ENCODE data around the gene TPRA1. TPM values are rescaled to one million over a fixed set of nuclear protein-coding genes. Genes with fewer than 3 reads are reported as not detected.

TPRA1 gene
- total and polyA plus RNA-seq, 2 experiments from 2014 or later, result 16.7 to 30.4 TPM

DNA sequence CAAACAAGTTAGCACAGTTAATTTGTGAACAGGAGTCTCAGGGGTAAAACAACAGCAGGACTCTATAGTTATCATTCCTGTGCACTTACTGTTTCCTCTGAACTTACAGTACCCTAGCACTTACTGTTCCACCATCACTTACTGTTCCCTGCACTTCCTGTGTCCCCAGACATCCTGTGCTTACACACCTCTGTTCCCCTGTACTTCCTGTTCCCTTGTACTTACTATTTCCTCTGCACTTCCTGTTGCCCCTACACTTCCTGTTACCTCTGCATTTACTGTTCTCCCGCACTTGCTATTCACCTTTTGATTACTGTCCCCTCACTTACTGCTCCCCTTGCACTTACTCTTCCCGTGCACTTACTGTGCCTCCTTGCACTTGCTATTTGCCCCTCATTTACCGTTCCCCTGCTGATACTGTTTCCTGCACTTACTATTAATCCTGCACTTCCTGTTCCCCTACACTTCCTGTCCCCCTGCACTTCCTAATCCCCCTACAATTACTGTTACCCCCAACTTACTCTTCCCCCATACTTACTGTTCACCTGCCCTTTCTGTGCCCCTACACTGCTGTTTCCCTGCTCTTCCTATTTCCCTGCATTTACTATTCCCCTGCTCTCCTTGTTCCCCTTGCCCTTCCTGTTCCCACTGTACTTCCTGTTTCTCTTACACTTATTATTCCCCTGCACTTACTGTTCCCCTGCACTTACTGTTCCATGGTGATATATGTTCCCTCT is 30.3 kb downstream of the TPRA1 start:
- ATAC-seq, result no peak
- Mint-ChIP-seq H3K4me1 (no peaks in the 10 kb centered on the region), H3K9me3 (no peaks in the 10 kb centered on the region), H3K27me3 (ENCODE audit: insufficient read depth, low read depth, poor library complexity) (peaks cover 3% of the 10 kb centered on the region), H3K27ac (no peak overlapping the region), H3K4me3 (no peak overlapping the region), H3K36me3 (ENCODE audit: low read depth) (no peaks in the 10 kb centered on the region)
- no peaks in the 10 kb centered on the region for H3K27me3 ChIP-seq (ENCODE audit: insufficient read depth)
- H2AFZ ChIP-seq, result no peak overlapping the region
- no peaks in the 10 kb centered on the region for H3K9me2 ChIP-seq (ENCODE audit: insufficient read depth)
- H3K36me3 ChIP-seq (ENCODE audit: insufficient read depth), result no peaks in the 10 kb centered on the region
- H3K4me3 ChIP-seq, result no peak overlapping the region
- H3K79me2 ChIP-seq (replicated peaks; ENCODE audit: insufficient read depth), result no peaks in the 10 kb centered on the region
- H3K4me1 ChIP-seq (ENCODE audit: insufficient read depth), result no peaks in the 10 kb centered on the region
- H4K20me1 ChIP-seq (replicated peaks; ENCODE audit: insufficient read depth), result no peaks in the 10 kb centered on the region
- DNase-seq (ENCODE audit: low spot score), result no peak
- no peaks in the 10 kb centered on the region for H3F3A ChIP-seq (replicated peaks; ENCODE audit: low read depth)
- no peak overlapping the region for H3K27ac ChIP-seq (ENCODE audit: low read depth)
- TF ChIP-seq STAT1 (IDR thresholded peaks at IDR 0.05; ENCODE audit: unreplicated experiment) (no peak), ZNF331 (CRISPR knock-in tag; IDR thresholded peaks at IDR 0.05; ENCODE audit: low read depth) (no peak), EZH2phosphoT487 (IDR thresholded peaks at IDR 0.05; ENCODE audit: unreplicated experiment) (no peak), JUNB (IDR thresholded peaks at IDR 0.05; ENCODE audit: unreplicated experiment) (no peak)
- TF ChIP-seq, protein P1, sequence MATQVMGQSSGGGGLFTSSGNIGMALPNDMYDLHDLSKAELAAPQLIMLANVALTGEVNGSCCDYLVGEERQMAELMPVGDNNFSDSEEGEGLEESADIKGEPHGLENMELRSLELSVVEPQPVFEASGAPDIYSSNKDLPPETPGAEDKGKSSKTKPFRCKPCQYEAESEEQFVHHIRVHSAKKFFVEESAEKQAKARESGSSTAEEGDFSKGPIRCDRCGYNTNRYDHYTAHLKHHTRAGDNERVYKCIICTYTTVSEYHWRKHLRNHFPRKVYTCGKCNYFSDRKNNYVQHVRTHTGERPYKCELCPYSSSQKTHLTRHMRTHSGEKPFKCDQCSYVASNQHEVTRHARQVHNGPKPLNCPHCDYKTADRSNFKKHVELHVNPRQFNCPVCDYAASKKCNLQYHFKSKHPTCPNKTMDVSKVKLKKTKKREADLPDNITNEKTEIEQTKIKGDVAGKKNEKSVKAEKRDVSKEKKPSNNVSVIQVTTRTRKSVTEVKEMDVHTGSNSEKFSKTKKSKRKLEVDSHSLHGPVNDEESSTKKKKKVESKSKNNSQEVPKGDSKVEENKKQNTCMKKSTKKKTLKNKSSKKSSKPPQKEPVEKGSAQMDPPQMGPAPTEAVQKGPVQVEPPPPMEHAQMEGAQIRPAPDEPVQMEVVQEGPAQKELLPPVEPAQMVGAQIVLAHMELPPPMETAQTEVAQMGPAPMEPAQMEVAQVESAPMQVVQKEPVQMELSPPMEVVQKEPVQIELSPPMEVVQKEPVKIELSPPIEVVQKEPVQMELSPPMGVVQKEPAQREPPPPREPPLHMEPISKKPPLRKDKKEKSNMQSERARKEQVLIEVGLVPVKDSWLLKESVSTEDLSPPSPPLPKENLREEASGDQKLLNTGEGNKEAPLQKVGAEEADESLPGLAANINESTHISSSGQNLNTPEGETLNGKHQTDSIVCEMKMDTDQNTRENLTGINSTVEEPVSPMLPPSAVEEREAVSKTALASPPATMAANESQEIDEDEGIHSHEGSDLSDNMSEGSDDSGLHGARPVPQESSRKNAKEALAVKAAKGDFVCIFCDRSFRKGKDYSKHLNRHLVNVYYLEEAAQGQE (IDR thresholded peaks at IDR 0.05; ENCODE audit: unreplicated experiment), result no peak
- TF ChIP-seq, protein P2, sequence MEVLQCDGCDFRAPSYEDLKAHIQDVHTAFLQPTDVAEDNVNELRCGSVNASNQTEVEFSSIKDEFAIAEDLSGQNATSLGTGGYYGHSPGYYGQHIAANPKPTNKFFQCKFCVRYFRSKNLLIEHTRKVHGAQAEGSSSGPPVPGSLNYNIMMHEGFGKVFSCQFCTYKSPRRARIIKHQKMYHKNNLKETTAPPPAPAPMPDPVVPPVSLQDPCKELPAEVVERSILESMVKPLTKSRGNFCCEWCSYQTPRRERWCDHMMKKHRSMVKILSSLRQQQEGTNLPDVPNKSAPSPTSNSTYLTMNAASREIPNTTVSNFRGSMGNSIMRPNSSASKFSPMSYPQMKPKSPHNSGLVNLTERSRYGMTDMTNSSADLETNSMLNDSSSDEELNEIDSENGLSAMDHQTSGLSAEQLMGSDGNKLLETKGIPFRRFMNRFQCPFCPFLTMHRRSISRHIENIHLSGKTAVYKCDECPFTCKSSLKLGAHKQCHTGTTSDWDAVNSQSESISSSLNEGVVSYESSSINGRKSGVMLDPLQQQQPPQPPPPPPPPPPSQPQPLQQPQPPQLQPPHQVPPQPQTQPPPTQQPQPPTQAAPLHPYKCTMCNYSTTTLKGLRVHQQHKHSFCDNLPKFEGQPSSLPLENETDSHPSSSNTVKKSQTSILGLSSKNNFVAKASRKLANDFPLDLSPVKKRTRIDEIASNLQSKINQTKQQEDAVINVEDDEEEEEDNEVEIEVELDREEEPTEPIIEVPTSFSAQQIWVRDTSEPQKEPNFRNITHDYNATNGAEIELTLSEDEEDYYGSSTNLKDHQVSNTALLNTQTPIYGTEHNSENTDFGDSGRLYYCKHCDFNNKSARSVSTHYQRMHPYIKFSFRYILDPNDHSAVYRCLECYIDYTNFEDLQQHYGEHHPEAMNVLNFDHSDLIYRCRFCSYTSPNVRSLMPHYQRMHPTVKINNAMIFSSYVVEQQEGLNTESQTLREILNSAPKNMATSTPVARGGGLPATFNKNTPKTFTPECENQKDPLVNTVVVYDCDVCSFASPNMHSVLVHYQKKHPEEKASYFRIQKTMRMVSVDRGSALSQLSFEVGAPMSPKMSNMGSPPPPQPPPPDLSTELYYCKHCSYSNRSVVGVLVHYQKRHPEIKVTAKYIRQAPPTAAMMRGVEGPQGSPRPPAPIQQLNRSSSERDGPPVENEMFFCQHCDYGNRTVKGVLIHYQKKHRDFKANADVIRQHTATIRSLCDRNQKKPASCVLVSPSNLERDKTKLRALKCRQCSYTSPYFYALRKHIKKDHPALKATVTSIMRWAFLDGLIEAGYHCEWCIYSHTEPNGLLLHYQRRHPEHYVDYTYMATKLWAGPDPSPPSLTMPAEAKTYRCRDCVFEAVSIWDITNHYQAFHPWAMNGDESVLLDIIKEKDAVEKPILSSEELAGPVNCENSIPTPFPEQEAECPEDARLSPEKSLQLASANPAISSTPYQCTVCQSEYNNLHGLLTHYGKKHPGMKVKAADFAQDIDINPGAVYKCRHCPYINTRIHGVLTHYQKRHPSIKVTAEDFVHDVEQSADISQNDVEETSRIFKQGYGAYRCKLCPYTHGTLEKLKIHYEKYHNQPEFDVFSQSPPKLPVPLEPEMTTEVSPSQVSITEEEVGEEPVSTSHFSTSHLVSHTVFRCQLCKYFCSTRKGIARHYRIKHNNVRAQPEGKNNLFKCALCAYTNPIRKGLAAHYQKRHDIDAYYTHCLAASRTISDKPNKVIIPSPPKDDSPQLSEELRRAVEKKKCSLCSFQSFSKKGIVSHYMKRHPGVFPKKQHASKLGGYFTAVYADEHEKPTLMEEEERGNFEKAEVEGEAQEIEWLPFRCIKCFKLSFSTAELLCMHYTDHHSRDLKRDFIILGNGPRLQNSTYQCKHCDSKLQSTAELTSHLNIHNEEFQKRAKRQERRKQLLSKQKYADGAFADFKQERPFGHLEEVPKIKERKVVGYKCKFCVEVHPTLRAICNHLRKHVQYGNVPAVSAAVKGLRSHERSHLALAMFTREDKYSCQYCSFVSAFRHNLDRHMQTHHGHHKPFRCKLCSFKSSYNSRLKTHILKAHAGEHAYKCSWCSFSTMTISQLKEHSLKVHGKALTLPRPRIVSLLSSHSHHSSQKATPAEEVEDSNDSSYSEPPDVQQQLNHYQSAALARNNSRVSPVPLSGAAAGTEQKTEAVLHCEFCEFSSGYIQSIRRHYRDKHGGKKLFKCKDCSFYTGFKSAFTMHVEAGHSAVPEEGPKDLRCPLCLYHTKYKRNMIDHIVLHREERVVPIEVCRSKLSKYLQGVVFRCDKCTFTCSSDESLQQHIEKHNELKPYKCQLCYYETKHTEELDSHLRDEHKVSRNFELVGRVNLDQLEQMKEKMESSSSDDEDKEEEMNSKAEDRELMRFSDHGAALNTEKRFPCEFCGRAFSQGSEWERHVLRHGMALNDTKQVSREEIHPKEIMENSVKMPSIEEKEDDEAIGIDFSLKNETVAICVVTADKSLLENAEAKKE (CRISPR knock-in tag; IDR thresholded peaks at IDR 0.05), result no peak
- H3K4me2 ChIP-seq, result no peak overlapping the region
